Erythroblast (primary cell): ENCODE measurements around the gene STK32C.

Experiments
- GATA1 ChIP-seq: IDR thresholded peaks from 2 replicates; pipeline ENCODE4 v1.6.1; 2011; ENCODE audit warnings: low read depth, mild to moderate bottlenecking, control low read depth, low read length, moderate library complexity
- POLR2A ChIP-seq: IDR thresholded peaks from 2 replicates; pipeline ENCODE4 v1.6.1; 2011; ENCODE audit warnings: mild to moderate bottlenecking, low read length

DNA sequence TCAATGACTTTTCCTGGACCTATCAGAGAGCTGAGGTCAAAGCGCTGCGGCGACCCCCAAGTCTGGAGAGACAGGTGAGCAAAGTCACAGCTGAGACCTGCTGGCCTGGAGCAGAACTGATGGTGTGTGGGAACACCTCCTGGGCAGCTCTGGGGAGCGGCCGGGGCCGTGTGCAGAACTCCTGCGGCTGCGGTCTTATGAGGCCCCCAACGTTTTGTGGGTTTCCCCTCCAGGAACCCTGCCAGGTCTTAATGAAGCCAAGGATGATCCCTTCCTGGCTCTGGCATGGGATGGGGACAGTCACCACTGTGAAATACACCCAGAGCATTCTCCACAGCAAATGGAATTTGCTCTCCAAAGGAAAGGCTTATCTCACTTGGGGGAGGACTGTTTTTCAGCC is 94.9 kb downstream of the STK32C start:
- TF ChIP-seq POLR2A: no peak
- no peak for TF ChIP-seq GATA1
